K562 (cell line): ENCODE data around the gene ADAM19. TPM values are rescaled to one million over a fixed set of nuclear protein-coding genes. Genes with fewer than 3 reads are reported as not detected.

ENCODE experiments used
- CHD7 ChIP-seq: fragments of 200-600 bp; sonication (generic); IDR thresholded peaks from one replicate; pipeline ENCODE4 v1.6.1; 2012; ENCODE audit warnings: mild to moderate bottlenecking, low read depth, low read length, inconsistent platforms
- polyA plus RNA-seq, 8 experiments: library from polyadenylated mRNA; depleted of rRNA in 4 of 8; stranded (reverse) in 5 of 8; unstranded in 3 of 8; fragments of >200 nt; fragmentation: Nextera tagmentation in 2 of 8; fragmentation: Illumina TruSeq in 1 of 8; extraction: Ambion mirVana in 2 of 8; extraction: Trizol in 1 of 8; gene quantifications; 2 replicates each; pipeline versions ENCODE4 v1.2.1 to v1.2.3, GENCODE V29; 2011 to 2014; ENCODE audit warnings: inconsistent platforms in 1 of 8, missing spikeins in 1 of 8
- total RNA-seq, 7 experiments: library from RNA; depleted of rRNA in 6 of 7; stranded (reverse); fragments of >200 nt in 6 of 7; fragmentation: Illumina TruSeq in 2 of 7; extraction: Trizol in 2 of 7; gene quantifications; 2 replicates each; pipeline versions ENCODE4 v1.2.1 to v1.2.3, GENCODE V29; 2011 to 2021; ENCODE audit warnings: low replicate concordance in 1 of 7

The ADAM19 gene
- total and polyA plus RNA-seq, 9 of the 15 experiments (the other 6 are each of a cell fraction or from before 2014, with no cell fraction given), result 0.11 to 1.1 (median 0.43) TPM

GRCh38 chr5:157607371-157608161 lies 32.0 kb upstream of the ADAM19 start (continued):
- no peak for TF ChIP-seq CHD7
